Muscle layer of colon (tissue), 2 donors: ENCODE measurements around the gene ASF1B.
A peak's percentile ranks its signal among the peaks of the same experiment; 100 is the strongest.
"Not testable (repeated sequence)": the region's sequence is repeated elsewhere in the genome, so short reads cannot be mapped to it uniquely, and the experiment has no call there.

Experiments used
- H3K27ac ChIP-seq: one replicate; pipeline ENCODE4 v1.7.0; 2013; ENCODE audit warnings: low read depth, mild to moderate bottlenecking, low read length, moderate library complexity
- H3K27me3 ChIP-seq, 2 donors: one replicate each; pipeline ENCODE4 v1.7.0; 2013; ENCODE audit warnings: low read length in 2 of 2, mild to moderate bottlenecking in 2 of 2; ENCODE audit not compliant: insufficient read depth in 2 of 2, control insufficient read depth in 1 of 2
- H3K36me3 ChIP-seq: one replicate; pipeline ENCODE4 v1.7.0; 2013; ENCODE audit warnings: mild to moderate bottlenecking, low read length; ENCODE audit not compliant: insufficient read depth
- H3K4me1 ChIP-seq: one replicate; pipeline ENCODE4 v1.7.0; 2013; ENCODE audit warnings: mild to moderate bottlenecking, low read length; ENCODE audit not compliant: insufficient read depth
- H3K4me3 ChIP-seq, 2 donors: one replicate each; pipeline ENCODE4 v1.7.0; 2013; ENCODE audit warnings: low read length in 2 of 2, low read depth in 1 of 2, mild to moderate bottlenecking in 1 of 2, moderate library complexity in 1 of 2
- H3K9ac ChIP-seq: one replicate; pipeline ENCODE4 v1.7.0; 2013; ENCODE audit warnings: low read length
- H3K9me3 ChIP-seq: one replicate; pipeline ENCODE4 v1.7.0; 2013; ENCODE audit warnings: mild to moderate bottlenecking, low read length
- donor health status: abdominal sarcoma.
- donor health status: Adenocarcinoma of cecum.

The ASF1B gene

GRCh38 chr19:14136509-14137281, at the start of gene ASF1B:
Gene ASF1B, minus strand, starts transcription at chr19:14136589. Its CDS starts 133 bp downstream, at chr19:14136456.
- peaks cover 15% of the 10 kb centered on the region for H3K4me1 ChIP-seq
- no peaks in the 10 kb centered on the region for H3K36me3 ChIP-seq
- H3K27me3 ChIP-seq: no peaks in the 10 kb centered on the region
- peak within 1 kb of the TSS; percentile 77 for H3K27ac ChIP-seq
- H3K9ac ChIP-seq: peak within 1 kb of the TSS; percentile 49
- no peaks in the 10 kb centered on the region for H3K9me3 ChIP-seq
- H3K4me3 ChIP-seq: peak within 1 kb of the TSS; percentile 64 to 70

DNA sequence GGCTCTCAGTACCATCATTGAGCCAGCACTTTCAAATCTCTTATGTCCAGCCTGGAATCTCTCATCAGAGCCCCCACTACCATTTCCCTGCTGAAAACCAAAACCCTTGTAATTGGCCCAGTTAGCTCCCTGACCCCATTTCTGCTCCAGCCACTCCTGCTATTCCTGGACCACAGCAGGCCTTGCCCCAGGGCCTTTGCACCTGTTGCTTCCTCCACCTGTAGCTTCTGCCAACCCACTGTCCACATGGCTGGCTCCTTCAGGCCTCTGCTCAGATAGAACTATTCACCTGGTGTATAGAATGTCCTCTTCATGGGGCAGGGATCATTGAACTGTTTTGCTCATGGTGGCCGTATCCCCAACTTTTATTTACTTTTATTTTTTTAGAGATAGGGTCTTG, 49.3 kb upstream of the ASF1B start:
- not testable (repeated sequence) for H3K4me3 ChIP-seq, H3K9ac ChIP-seq, H3K27me3 ChIP-seq, H3K27ac ChIP-seq, H3K36me3 ChIP-seq, H3K9me3 ChIP-seq, H3K4me1 ChIP-seq

DNA sequence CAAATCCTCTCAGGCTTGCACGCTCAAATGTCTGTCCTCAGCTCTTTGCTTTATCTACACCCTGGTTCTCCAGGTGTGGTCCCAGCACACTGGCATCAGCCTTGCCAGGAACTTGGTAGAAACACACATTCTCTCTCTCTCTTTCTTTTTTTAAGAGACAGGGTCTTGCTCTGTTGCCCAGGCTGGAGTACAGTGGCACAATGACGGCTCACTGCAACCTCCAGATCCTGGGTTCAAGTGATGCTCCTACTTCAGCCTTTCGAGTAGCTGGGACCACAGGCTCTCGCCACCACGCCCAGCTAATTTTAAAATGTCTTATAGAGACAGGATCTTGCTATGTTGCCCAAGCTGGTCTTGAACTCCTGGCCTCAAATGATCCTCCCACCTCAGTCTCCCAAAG, 48.8 kb upstream of the ASF1B start:
- no peak overlapping the region for H3K27ac ChIP-seq
- H3K9ac ChIP-seq: no peak overlapping the region
- no peaks in the 10 kb centered on the region for H3K4me1 ChIP-seq
- H3K9me3 ChIP-seq: no peaks in the 10 kb centered on the region
- no peaks in the 10 kb centered on the region for H3K27me3 ChIP-seq
- H3K4me3 ChIP-seq: no peak overlapping the region
- no peaks in the 10 kb centered on the region for H3K36me3 ChIP-seq

- no peak overlapping the region for H3K27ac ChIP-seq
- no peaks in the 10 kb centered on the region for H3K27me3 ChIP-seq
- no peak overlapping the region for H3K9ac ChIP-seq
- no peak overlapping the region for H3K4me3 ChIP-seq
- H3K36me3 ChIP-seq: no peaks in the 10 kb centered on the region
- H3K9me3 ChIP-seq: no peaks in the 10 kb centered on the region
- H3K4me1 ChIP-seq: no peaks in the 10 kb centered on the region
Measured at GRCh38 chr19:14183741-14184350, 47.5 kb upstream of the ASF1B start.

- Histone ChIP-seq H3K4me1 (no peaks in the 10 kb centered on the region), H3K27me3 (no peaks in the 10 kb centered on the region), H3K36me3 (peaks cover 4% of the 10 kb centered on the region), H3K9me3 (no peaks in the 10 kb centered on the region), H3K4me3 (no peak overlapping the region), H3K9ac (no peak overlapping the region), H3K27ac (no peak overlapping the region)
Measured at GRCh38 chr19:14182476-14182875, 46.1 kb upstream of the ASF1B start.

DNA sequence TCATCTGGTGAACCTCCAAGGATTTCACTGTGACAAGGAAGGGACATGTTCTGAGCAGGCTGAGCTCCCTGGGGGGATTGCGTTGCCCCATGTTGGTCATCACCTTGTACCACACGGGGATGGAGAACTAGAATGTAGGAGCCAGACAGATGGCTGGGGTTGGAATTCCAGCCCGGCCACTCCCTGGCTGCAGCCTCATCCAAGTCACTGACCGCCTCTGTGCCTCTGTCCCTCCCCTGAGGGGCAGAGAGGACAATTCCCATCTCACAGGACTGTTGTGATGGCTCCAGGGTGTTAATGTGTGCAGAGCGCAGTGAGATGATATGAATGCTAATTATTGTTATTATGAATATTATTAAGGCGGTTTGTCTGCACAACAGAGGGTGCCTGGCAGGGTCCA, 45.5 kb upstream of the ASF1B start:
- no peaks in the 10 kb centered on the region for H3K27me3 ChIP-seq
- peaks cover 9% of the 10 kb centered on the region for H3K36me3 ChIP-seq
- no peak overlapping the region for H3K9ac ChIP-seq
- H3K4me3 ChIP-seq: no peak overlapping the region
- no peak overlapping the region for H3K27ac ChIP-seq
- H3K9me3 ChIP-seq: no peaks in the 10 kb centered on the region
- H3K4me1 ChIP-seq: no peaks in the 10 kb centered on the region

DNA sequence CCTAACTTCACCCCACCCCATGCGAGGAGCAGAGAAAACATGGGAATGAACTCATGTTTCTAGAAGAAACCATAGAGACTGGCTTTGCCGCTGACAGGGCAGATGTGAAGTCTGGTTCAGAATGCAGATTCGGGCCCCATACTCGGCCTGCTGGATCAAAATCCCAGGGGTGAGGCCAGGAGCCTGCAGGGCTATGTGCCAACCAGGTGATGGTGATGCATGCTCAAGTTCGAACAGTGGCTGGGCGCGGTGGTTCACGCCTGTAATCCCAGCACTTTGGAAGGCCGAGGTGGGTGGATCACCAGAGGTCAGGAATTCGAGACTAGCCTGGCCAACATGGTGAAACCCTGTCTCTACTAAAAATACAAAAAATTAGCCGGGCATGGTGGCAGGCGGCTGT, 44.8 kb upstream of the ASF1B start:
- not testable (repeated sequence) for H3K4me1 ChIP-seq, H3K27ac ChIP-seq, H3K9ac ChIP-seq, H3K27me3 ChIP-seq, H3K36me3 ChIP-seq, H3K9me3 ChIP-seq, H3K4me3 ChIP-seq

- no peaks in the 10 kb centered on the region for H3K4me1 ChIP-seq
- no peaks in the 10 kb centered on the region for H3K9me3 ChIP-seq
- no peak overlapping the region for H3K9ac ChIP-seq
- no peak overlapping the region for H3K27ac ChIP-seq
- H3K4me3 ChIP-seq: no peak overlapping the region
- peaks cover 15% of the 10 kb centered on the region for H3K36me3 ChIP-seq
- no peaks in the 10 kb centered on the region for H3K27me3 ChIP-seq
Measured at GRCh38 chr19:14177496-14178074, 41.2 kb upstream of the ASF1B start.

DNA sequence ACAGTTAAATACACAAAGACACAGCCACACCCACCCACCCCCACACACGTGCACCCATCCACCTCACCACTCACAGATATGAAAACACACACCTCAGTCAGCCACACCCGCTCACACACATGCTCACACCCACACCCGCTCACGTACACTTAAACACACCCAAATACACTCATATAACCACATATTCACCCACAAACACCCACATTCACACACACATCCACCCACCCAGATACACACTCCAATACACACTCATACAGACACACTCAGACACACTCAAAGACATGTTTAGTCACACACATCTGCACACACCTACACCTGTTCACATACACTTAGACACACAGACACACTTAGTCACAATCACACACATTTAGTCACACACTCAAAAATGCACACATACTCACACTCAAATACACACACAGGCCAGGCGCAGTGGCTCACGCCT, 39.0 kb upstream of the ASF1B start:
- no peaks in the 10 kb centered on the region for H3K27me3 ChIP-seq
- H3K36me3 ChIP-seq: peaks cover 24% of the 10 kb centered on the region
- H3K27ac ChIP-seq: no peak overlapping the region
- H3K4me1 ChIP-seq: no peaks in the 10 kb centered on the region
- H3K9me3 ChIP-seq: no peaks in the 10 kb centered on the region
- no peak overlapping the region for H3K4me3 ChIP-seq
- H3K9ac ChIP-seq: no peak overlapping the region

GRCh38 chr19:14174883-14175282, 38.5 kb upstream of the ASF1B start:
- Histone ChIP-seq H3K27ac (no peak overlapping the region), H3K4me3 (no peak overlapping the region), H3K27me3 (no peaks in the 10 kb centered on the region), H3K9me3 (no peaks in the 10 kb centered on the region), H3K36me3 (peaks cover 29% of the 10 kb centered on the region), H3K4me1 (no peaks in the 10 kb centered on the region), H3K9ac (no peak overlapping the region)

DNA sequence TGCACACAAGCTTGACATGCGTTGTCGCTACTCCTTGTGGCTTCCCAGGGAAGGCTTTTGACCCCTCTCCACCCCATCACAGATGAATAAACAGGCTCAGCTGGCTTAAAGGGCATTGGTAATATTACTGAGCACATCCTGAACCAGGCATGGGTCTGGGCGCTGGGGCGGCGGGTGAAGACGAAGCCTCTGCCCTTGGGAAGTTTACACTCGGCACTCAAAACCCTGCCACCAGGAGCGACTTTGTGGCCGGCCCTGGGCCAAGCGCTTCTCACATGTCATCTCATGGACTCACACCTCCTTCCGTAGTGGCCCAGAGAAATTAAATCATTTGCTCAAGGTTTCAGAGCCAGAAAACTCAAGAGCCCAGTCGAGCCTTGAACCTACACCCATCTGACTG, 32.6 kb upstream of the ASF1B start:
- Histone ChIP-seq H3K9ac (no peak overlapping the region), H3K9me3 (no peaks in the 10 kb centered on the region), H3K27me3 (no peaks in the 10 kb centered on the region), H3K36me3 (peaks cover 18% of the 10 kb centered on the region), H3K27ac (no peak overlapping the region), H3K4me3 (no peak overlapping the region), H3K4me1 (no peaks in the 10 kb centered on the region)
